Ramos (cell line): ENCODE measurements around the gene CMIP.

Source experiments
- in situ Hi-C: fragments of 300-500 bp; cut with MboI; formaldehyde crosslinking; loops from one replicate; pipeline ENCODE4 v1.14.3; 2022; ENCODE audit warnings: low sequenced_read_pairs; ENCODE audit not compliant: unreplicated experiment

Gene CMIP

GRCh38 chr16:81737885-81738536 is 293.4 kb downstream of the CMIP start:
- in situ Hi-C loops: loop anchor here (25.0 kb wide), 1 partner anchor 701 kb away; the partner anchor contains the start of gene ATMIN

- in situ Hi-C loops: loop anchor here (25.0 kb wide), 1 partner anchor 702 kb away; the partner anchor contains the start of gene ATMIN
Observed at GRCh38 chr16:81738783-81739496, 294.3 kb downstream of the CMIP start.

- in situ Hi-C loops: loop anchor here (25.0 kb wide), 1 partner anchor 702 kb away; the partner anchor contains the start of gene ATMIN
Observed at GRCh38 chr16:81739503-81739902, 294.9 kb downstream of the CMIP start.

DNA sequence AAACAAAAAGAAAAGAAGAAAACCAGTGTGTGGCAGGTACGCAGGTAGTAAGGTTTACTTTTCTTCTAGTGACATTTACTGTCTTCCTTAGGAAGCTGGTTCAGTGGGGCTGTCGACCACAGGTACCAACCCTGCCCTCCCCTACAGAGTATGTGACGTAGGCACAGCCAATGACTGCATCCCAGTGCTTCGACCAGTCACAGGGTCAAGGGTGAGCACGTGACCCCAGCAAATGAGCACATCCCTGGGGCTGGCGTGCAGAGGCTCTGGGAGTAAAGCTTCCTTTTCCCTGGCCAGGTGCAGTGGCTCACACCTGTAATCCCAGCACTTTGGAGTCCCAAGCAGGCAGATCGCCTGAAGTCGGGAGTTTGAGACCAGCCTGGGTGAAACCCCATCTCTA is 295.6 kb downstream of the CMIP start:
- in situ Hi-C loops: loop anchor here (5.0 to 25.0 kb wide), 2 partner anchors 77 to 703 kb away; partner anchors contain the start of gene ATMIN

GRCh38 chr16:81741430-81741770 is 296.8 kb downstream of the CMIP start:
- in situ Hi-C loops: loop anchor here (5.0 to 25.0 kb wide), 2 partner anchors 76 to 704 kb away; partner anchors contain the start of gene ATMIN

DNA sequence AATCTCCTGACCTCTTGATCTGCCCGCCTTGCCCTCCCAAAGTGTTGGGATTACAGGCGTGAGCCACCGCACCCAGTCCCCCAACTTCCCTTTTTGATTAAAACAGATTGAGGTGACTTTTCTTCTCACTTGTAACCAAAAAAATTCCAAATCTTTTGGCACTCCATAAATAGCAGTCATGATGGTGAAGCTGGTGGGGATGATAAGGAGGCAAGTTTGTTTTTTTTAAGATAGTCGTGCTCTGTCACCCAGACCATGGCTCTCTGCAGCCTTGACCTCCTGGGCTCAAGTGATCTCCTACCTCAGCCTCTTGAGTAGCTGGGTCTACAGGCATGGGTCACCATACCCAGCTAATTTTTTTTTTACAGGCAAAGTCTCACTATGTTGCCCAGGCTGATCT is 299.8 kb downstream of the CMIP start:
- in situ Hi-C loops: loop anchor here (5.0 to 25.0 kb wide), 2 partner anchors 73 to 707 kb away; partner anchors contain the start of gene ATMIN

GRCh38 chr16:81744911-81745310 is 300.3 kb downstream of the CMIP start:
- in situ Hi-C loops: loop anchor here (5.0 to 25.0 kb wide), 2 partner anchors 72 to 708 kb away; partner anchors contain the start of gene ATMIN

GRCh38 chr16:81745704-81746558 is 301.3 kb downstream of the CMIP start:
- in situ Hi-C loops: loop anchor here (25.0 kb wide), 1 partner anchor 709 kb away; the partner anchor contains the start of gene ATMIN

DNA sequence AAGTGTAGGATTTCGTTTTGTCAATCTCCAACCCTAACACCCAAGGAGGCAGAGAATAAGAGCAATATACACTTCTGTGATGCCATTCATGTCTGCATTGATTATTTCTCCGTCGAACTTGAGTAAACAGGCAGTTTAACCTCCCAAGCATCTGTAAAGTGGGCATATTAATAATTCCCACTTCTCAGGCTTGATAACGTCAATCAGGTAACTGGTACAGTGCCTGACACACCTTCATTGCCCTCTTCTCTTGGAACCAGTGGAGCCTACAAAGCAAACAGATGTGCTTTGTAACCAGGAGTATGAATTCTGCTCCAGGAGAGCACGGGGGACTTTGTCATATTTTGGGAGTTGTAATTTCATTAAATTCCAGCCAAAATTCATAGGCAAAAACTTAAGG is 302.0 kb downstream of the CMIP start:
- in situ Hi-C loops: loop anchor here (25.0 kb wide), 1 partner anchor 709 kb away; the partner anchor contains the start of gene ATMIN

- in situ Hi-C loops: loop anchor here (25.0 kb wide), 1 partner anchor 711 kb away; the partner anchor contains the start of gene ATMIN
Observed at GRCh38 chr16:81748476-81749198, 304.0 kb downstream of the CMIP start.

- in situ Hi-C loops: no loop called here
Observed at GRCh38 chr16:81752225-81752875, 307.7 kb downstream of the CMIP start.

DNA sequence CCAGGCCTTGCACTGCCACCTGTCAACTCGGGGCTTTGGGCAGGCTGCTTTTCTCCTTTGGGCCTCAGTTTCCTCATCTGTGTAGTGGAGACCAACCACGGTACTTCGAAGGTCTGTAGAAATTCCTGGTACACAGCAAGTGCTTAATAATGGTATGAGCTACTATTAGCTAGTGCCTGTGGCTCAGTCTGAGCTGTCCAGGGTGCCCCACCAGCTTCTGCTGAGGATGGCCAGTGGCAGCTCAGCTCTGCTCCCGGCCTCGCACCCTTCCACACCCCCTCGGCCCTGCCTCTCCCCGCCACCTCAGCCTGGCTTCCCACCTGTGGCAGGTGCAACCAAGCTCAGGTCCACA is 308.2 kb downstream of the CMIP start:
- in situ Hi-C loops: no loop called here

GRCh38 chr16:81754858-81755257 is 310.2 kb downstream of the CMIP start:
- in situ Hi-C loops: no loop called here

GRCh38 chr16:81755915-81756614 is 311.5 kb downstream of the CMIP start:
- in situ Hi-C loops: no loop called here

DNA sequence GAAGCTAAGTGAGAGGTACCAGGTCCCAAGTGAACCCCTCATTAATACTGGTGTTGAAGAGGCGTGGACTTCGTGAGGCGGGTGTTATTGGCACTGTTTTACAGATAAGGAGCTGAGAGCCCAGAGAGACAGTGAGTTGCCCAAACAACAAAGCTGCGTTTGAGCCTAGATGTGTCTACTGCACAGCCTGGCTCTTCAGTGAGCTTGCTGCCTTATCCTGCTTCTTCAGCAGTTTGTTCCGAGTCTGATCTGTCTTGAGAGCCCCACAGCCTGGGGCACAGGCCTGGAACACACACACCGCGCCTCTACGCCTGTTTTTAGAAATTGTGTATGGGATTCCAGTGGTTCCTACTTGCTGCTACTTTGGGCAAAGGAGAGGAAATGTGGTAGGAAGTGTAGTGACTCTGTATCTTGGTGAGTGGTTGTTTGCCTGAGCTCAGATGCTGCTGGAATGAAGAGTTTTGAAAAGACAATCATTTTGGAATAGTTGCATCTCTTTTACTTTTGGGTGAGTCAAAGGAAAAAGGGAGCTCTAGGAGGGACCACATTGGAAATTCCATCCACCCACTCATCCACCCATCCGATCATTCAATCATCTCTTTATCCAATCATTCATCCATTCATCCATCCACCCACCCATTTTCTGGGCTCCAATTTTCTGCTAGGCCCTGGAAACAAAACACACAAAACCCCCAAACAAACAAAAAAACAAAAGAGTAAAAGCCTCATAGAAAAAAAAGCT is 312.2 kb downstream of the CMIP start:
- in situ Hi-C loops: no loop called here

- in situ Hi-C loops: no loop called here
Observed at GRCh38 chr16:81758376-81758775, 313.8 kb downstream of the CMIP start.
